Measurements from ENCODE around the gene MEOX1. TPM values are rescaled to one million over a fixed set of nuclear protein-coding genes. Genes with fewer than 3 reads are reported as not detected.

The MEOX1 gene
- total RNA-seq, 1 experiment from 2014 or later = 0.84 TPM

- no peaks in the 10 kb centered on the region for H3K9me3 ChIP-seq (ENCODE audit: low read length)
- H3K27ac ChIP-seq (ENCODE audit: low read length) = no peak overlapping the region
- H2AFZ ChIP-seq (ENCODE audit: low read length) = no peak overlapping the region
- H3K4me1 ChIP-seq (ENCODE audit: insufficient read depth, low read length) = peaks cover 2% of the 10 kb centered on the region; the same call in 1 of the 2 replicates
- H3K4me3 ChIP-seq (ENCODE audit: low read length) = no peak overlapping the region
- no peaks in the 10 kb centered on the region for H3K27me3 ChIP-seq (ENCODE audit: low read length)
- intact Hi-C loops (cut with micrococcal nuclease) = no loop called here
- H3K36me3 ChIP-seq (ENCODE audit: low read depth, low read length) = no peaks in the 10 kb centered on the region
- no peaks in the 10 kb centered on the region for H3K9me2 ChIP-seq (replicated peaks; ENCODE audit: low read length)
- DNase-seq (no peak), ATAC-seq (no peak)
- POLR2A ChIA-PET (ENCODE audit: unreplicated experiment) = no interaction called here
- H3K79me2 ChIP-seq (ENCODE audit: low read length) = no peaks in the 10 kb centered on the region
- H3K9ac ChIP-seq (ENCODE audit: low read length) = no peak overlapping the region
- CTCF ChIA-PET = interaction anchor here (2.4 kb wide), 1 partner anchor 63 kb away, joined by 36 read pairs; the partner anchor contains the start of gene SOST
- no TSS peak for BruUV-seq (replicated peaks)
- TF ChIP-seq CTCF (conservative IDR thresholded peaks at IDR 0.05; ENCODE audit: low read depth, low read length) (no peak), EZH2phosphoT487 (IDR thresholded peaks at IDR 0.05; ENCODE audit: borderline replicate concordance, low read length) (no peak), EZH2 (IDR thresholded peaks at IDR 0.05; ENCODE audit: low read length, unreplicated experiment) (no peak)
- H3F3A ChIP-seq (ENCODE audit: low read length, unreplicated experiment) = no peaks in the 10 kb centered on the region
- H3K4me2 ChIP-seq (ENCODE audit: low read length) = no peak overlapping the region
- H4K20me1 ChIP-seq (ENCODE audit: low read length) = no peaks in the 10 kb centered on the region
Measured at GRCh38 chr17:43695970-43696865, 34.5 kb upstream of the MEOX1 start.

GRCh38 chr17:43694081-43694870 is 32.6 kb upstream of the MEOX1 start:
- Histone ChIP-seq H3K36me3 (ENCODE audit: low read depth, low read length) (no peaks in the 10 kb centered on the region), H3K4me3 (ENCODE audit: low read length) (peak overlapping the region; percentile 24; the same call in 1 of the 2 replicates), H3K27ac (ENCODE audit: low read length) (no peak overlapping the region), H3K9ac (ENCODE audit: low read length) (no peak overlapping the region), H2AFZ (ENCODE audit: low read length) (peak overlapping the region; percentile 79), H3K9me3 (ENCODE audit: low read length) (no peaks in the 10 kb centered on the region), H3F3A (ENCODE audit: low read length, unreplicated experiment) (no peaks in the 10 kb centered on the region), H3K9me2 (replicated peaks; ENCODE audit: low read length) (no peaks in the 10 kb centered on the region), H3K4me2 (ENCODE audit: low read length) (peak overlapping the region; percentile 72), H3K27me3 (ENCODE audit: low read length) (no peaks in the 10 kb centered on the region), H3K79me2 (ENCODE audit: low read length) (no peaks in the 10 kb centered on the region), H4K20me1 (ENCODE audit: low read length) (no peaks in the 10 kb centered on the region), H3K4me1 (ENCODE audit: insufficient read depth, low read length) (no peaks in the 10 kb centered on the region)
- ATAC-seq = peak; percentile 94
- POLR2A ChIA-PET (ENCODE audit: unreplicated experiment) = no interaction called here
- TF ChIP-seq EZH2phosphoT487 (IDR thresholded peaks at IDR 0.05; ENCODE audit: borderline replicate concordance, low read length) (no peak), EZH2 (IDR thresholded peaks at IDR 0.05; ENCODE audit: low read length, unreplicated experiment) (no peak), CTCF (conservative IDR thresholded peaks at IDR 0.05; ENCODE audit: low read depth, low read length) (peak; percentile 99)
- CTCF ChIA-PET = interaction anchor here (0.6 to 2.4 kb wide), 9 partner anchors 12 to 152 kb away, joined by 3 to 36 read pairs (median 4); partner anchors contain the start of genes CD300LG and SOST
- BruUV-seq (replicated peaks) = no TSS peak
- DNase-seq = peak; percentile 97
- intact Hi-C loops (cut with micrococcal nuclease) = loop anchor here (1.0 kb wide), 2 partner anchors 66 to 152 kb away; no protein-coding TSS in a partner anchor

All from PC-3 (cell line).